HepG2 (cell line): ENCODE results near the gene LRRC8E. TPM values are rescaled to one million over a fixed set of nuclear protein-coding genes. Genes with fewer than 3 reads are reported as not detected.

Experiments
- CHD2 ChIP-seq: IDR thresholded peaks from 2 replicates; pipeline ENCODE4 v1.6.1; 2011; ENCODE audit warnings: low read depth, low read length, improper control_type of control experiment
- EEA1 ChIP-seq: sonication (generic); formaldehyde crosslinking; IDR thresholded peaks from 2 replicates; pipeline ENCODE4 v1.5.1; 2020; ENCODE audit warnings: mild to moderate bottlenecking, missing genetic modification reagents, borderline replicate concordance
- EP300 ChIP-seq, 3 experiments: sonication (generic) in 1 of 3; formaldehyde crosslinking in 1 of 3; IDR thresholded peaks; 2 replicates each; pipeline versions ENCODE4 v1.5.1 to v1.6.1; 2011 to 2020; ENCODE audit warnings: low read depth in 2 of 3, low read length in 2 of 3, borderline replicate concordance in 1 of 3, improper control_type of control experiment in 1 of 3, mild to moderate bottlenecking in 1 of 3, missing genetic modification reagents in 1 of 3, moderate library complexity in 1 of 3
- FOSL1 ChIP-seq: sonication (generic); formaldehyde crosslinking; IDR thresholded peaks from 2 replicates; pipeline ENCODE4 v1.9.0; 2021; ENCODE audit warnings: missing genetic modification reagents, borderline replicate concordance
- HMGA1 ChIP-seq: sonication (generic); formaldehyde crosslinking; conservative IDR thresholded peaks from 2 replicates; pipeline ENCODE4 v1.4.0; 2020; ENCODE audit warnings: missing genetic modification reagents
- HNRNPK ChIP-seq: fragments of 200-400 bp; formaldehyde crosslinking; IDR thresholded peaks from 2 replicates; pipeline ENCODE4 v1.6.1; 2018; ENCODE audit warnings: low read length, low read depth, moderate library complexity, mild to moderate bottlenecking; ENCODE audit not compliant: poor library complexity, severe bottlenecking
- HNRNPL ChIP-seq: fragments of 200-400 bp; formaldehyde crosslinking; IDR thresholded peaks from 2 replicates; pipeline ENCODE4 v1.6.1; 2017; ENCODE audit warnings: mild to moderate bottlenecking, low read depth, low read length
- MAFF ChIP-seq: IDR thresholded peaks from 2 replicates; pipeline ENCODE4 v1.6.1; 2011; ENCODE audit warnings: low read depth, low read length, improper control_type of control experiment
- MED8 ChIP-seq: sonication (generic); formaldehyde crosslinking; IDR thresholded peaks from 2 replicates; pipeline ENCODE4 v1.8.1; 2023; ENCODE audit warnings: mild to moderate bottlenecking, missing genetic modification reagents; ENCODE audit not compliant: insufficient replicate concordance
- RFX1 ChIP-seq: fragments of 450-650 bp; IDR thresholded peaks from 2 replicates; pipeline ENCODE4 v1.6.1; 2017
- SRSF4 ChIP-seq: fragments of 200-400 bp; formaldehyde crosslinking; IDR thresholded peaks from one replicate; pipeline ENCODE4 v1.6.1; 2018; ENCODE audit warnings: mild to moderate bottlenecking, low read depth, low read length, moderate library complexity; ENCODE audit not compliant: poor library complexity, severe bottlenecking
- TCF7L2 ChIP-seq: IDR thresholded peaks from 2 replicates; pipeline ENCODE4 v1.6.1; 2011; ENCODE audit warnings: mild to moderate bottlenecking, low read depth, low read length, moderate library complexity
- TOE1 ChIP-seq: sonication (generic); formaldehyde crosslinking; IDR thresholded peaks from 2 replicates; pipeline ENCODE4 v1.4.0; 2020; ENCODE audit warnings: mild to moderate bottlenecking, missing genetic modification reagents
- ZFP90 ChIP-seq: sonication (generic); formaldehyde crosslinking; IDR thresholded peaks from 2 replicates; pipeline ENCODE4 v1.8.0; 2022; ENCODE audit warnings: missing genetic modification reagents, mild to moderate bottlenecking, inconsistent platforms, borderline replicate concordance
- ZNF12 ChIP-seq: sonication (generic); formaldehyde crosslinking; IDR thresholded peaks from 2 replicates; pipeline ENCODE4 v1.5.0; 2020; ENCODE audit warnings: missing genetic modification reagents
- ZNF232 ChIP-seq: sonication (generic); formaldehyde crosslinking; IDR thresholded peaks from 2 replicates; pipeline ENCODE4 v1.4.0; 2020; ENCODE audit warnings: missing genetic modification reagents, borderline replicate concordance
- ZNF260 ChIP-seq: sonication (generic); formaldehyde crosslinking; IDR thresholded peaks from 2 replicates; pipeline ENCODE4 v1.4.0; 2020; ENCODE audit warnings: missing genetic modification reagents, low read depth, mild to moderate bottlenecking, borderline replicate concordance
- ZNF441 ChIP-seq: sonication (generic); formaldehyde crosslinking; IDR thresholded peaks from 2 replicates; pipeline ENCODE4 v1.7.0; 2021; ENCODE audit warnings: missing genetic modification reagents, borderline replicate concordance
- ZNF724P ChIP-seq: sonication (generic); formaldehyde crosslinking; IDR thresholded peaks from 2 replicates; pipeline ENCODE4 v1.8.0; 2022; ENCODE audit warnings: missing genetic modification reagents, borderline replicate concordance
- ZSCAN29 ChIP-seq: sonication (generic); formaldehyde crosslinking; conservative IDR thresholded peaks from 2 replicates; pipeline ENCODE4 v1.4.0; 2020; ENCODE audit warnings: mild to moderate bottlenecking, missing genetic modification reagents
- polyA plus RNA-seq, 8 experiments: library from polyadenylated mRNA; depleted of rRNA in 3 of 8; stranded (reverse) in 7 of 8; unstranded in 1 of 8; fragments of >200 nt; fragmentation: Illumina TruSeq in 4 of 8; extraction: Trizol in 4 of 8; gene quantifications; 2 replicates each; pipeline versions ENCODE4 v1.2.1 to v1.2.3, GENCODE V29; 2011 to 2016; ENCODE audit warnings: low read depth in 4 of 8, missing spikeins in 1 of 8, mixed read lengths in 1 of 8; ENCODE audit not compliant: insufficient read depth in 1 of 8
- total RNA-seq, 5 experiments: library from RNA; depleted of rRNA; stranded (reverse); fragments of >200 nt; fragmentation: Illumina TruSeq; extraction: Trizol; gene quantifications; 2 replicates each; pipeline ENCODE4 v1.2.3, GENCODE V29; 2016; ENCODE audit warnings: low read depth in 1 of 5
- TF ChIP-seq, protein P1 (sequence below): sonication (generic); formaldehyde crosslinking; IDR thresholded peaks from 2 replicates; pipeline ENCODE4 v1.5.1; 2020; ENCODE audit warnings: missing genetic modification reagents, mild to moderate bottlenecking, borderline replicate concordance
- TF ChIP-seq, protein P2 (sequence below): sonication (generic); formaldehyde crosslinking; IDR thresholded peaks from 2 replicates; pipeline ENCODE4 v1.8.1; 2023; ENCODE audit warnings: mild to moderate bottlenecking, missing genetic modification reagents
- TF ChIP-seq, protein P3 (sequence below): sonication (generic); formaldehyde crosslinking; IDR thresholded peaks from 2 replicates; pipeline ENCODE4 v1.8.0; 2022; ENCODE audit warnings: missing genetic modification reagents, mild to moderate bottlenecking, moderate library complexity, borderline replicate concordance

LRRC8E gene
- total and polyA plus RNA-seq, 2 of the 13 experiments (the other 11 are each of a cell fraction or from before 2014, with no cell fraction given): 8.0 to 10.3 TPM

DNA sequence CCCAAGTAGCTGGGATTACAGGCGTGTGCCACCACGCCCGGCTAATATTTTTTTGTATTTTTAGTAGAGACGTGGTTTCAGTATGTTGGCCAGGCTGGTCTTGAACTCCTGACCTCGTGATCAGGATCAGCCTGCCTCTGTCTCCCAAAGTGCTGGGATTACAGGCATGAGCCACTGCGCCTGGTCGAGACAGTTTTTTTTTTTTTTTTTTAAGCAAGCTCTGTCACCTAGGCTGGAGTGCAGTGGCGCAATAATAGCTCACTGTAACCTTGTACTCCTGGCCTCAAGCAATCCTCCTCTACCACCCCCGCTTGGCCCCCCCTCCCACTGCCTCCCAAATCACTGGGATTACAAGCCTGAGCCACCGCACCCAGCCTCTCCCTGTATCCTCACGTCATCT lies 9.0 kb downstream of the LRRC8E start (continued):
- TF ChIP-seq ZFP90 (CRISPR knock-in tag): peak; percentile 81; the same call in 1 of the 2 replicates
- no peak for TF ChIP-seq HNRNPL
- no peak for TF ChIP-seq MED8 (CRISPR knock-in tag)
- no peak for TF ChIP-seq EEA1
- TF ChIP-seq TCF7L2: no peak
- TF ChIP-seq ZNF441 (CRISPR knock-in tag): no peak
- no peak for TF ChIP-seq SRSF4
- no peak for TF ChIP-seq ZNF232
- TF ChIP-seq MAFF: no peak
- TF ChIP-seq CHD2: no peak
- TF ChIP-seq HNRNPK: no peak
- TF ChIP-seq, protein P1, sequence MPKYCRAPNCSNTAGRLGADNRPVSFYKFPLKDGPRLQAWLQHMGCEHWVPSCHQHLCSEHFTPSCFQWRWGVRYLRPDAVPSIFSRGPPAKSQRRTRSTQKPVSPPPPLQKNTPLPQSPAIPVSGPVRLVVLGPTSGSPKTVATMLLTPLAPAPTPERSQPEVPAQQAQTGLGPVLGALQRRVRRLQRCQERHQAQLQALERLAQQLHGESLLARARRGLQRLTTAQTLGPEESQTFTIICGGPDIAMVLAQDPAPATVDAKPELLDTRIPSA (CRISPR knock-in tag): no peak
- TF ChIP-seq, protein P2, sequence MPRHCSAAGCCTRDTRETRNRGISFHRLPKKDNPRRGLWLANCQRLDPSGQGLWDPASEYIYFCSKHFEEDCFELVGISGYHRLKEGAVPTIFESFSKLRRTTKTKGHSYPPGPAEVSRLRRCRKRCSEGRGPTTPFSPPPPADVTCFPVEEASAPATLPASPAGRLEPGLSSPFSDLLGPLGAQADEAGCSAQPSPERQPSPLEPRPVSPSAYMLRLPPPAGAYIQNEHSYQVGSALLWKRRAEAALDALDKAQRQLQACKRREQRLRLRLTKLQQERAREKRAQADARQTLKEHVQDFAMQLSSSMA: no peak
- no peak for TF ChIP-seq RFX1
- TF ChIP-seq, protein P3, sequence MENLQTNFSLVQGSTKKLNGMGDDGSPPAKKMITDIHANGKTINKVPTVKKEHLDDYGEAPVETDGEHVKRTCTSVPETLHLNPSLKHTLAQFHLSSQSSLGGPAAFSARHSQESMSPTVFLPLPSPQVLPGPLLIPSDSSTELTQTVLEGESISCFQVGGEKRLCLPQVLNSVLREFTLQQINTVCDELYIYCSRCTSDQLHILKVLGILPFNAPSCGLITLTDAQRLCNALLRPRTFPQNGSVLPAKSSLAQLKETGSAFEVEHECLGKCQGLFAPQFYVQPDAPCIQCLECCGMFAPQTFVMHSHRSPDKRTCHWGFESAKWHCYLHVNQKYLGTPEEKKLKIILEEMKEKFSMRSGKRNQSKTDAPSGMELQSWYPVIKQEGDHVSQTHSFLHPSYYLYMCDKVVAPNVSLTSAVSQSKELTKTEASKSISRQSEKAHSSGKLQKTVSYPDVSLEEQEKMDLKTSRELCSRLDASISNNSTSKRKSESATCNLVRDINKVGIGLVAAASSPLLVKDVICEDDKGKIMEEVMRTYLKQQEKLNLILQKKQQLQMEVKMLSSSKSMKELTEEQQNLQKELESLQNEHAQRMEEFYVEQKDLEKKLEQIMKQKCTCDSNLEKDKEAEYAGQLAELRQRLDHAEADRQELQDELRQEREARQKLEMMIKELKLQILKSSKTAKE (CRISPR knock-in tag): no peak
- TF ChIP-seq ZSCAN29 (CRISPR knock-in tag): no peak
- TF ChIP-seq FOSL1 (CRISPR knock-in tag): no peak
- no peak for TF ChIP-seq ZNF12
- no peak for TF ChIP-seq HMGA1
- TF ChIP-seq TOE1: no peak; the same call in 1 of the 2 replicates
- peak in 1 of 2 experiments; percentile 50; a peak in 1 of 4 replicates for TF ChIP-seq EP300 (IDR thresholded peaks at IDR 0.05; ENCODE audit: low read depth in 2 of 2, low read length in 2 of 2)
- TF ChIP-seq EP300 (CRISPR knock-in tag; IDR thresholded peaks at IDR 0.05; ENCODE audit: borderline replicate concordance): no peak
- TF ChIP-seq ZNF260 (CRISPR knock-in tag): no peak
- no peak for TF ChIP-seq ZNF724P (CRISPR knock-in tag)
